HUDEP-2 (cell line): ENCODE results near the gene TUBA3E.
"Not testable (repeated sequence)": the region's sequence is repeated elsewhere in the genome, so short reads cannot be mapped to it uniquely, and the experiment has no call there.

ENCODE experiments used
- DNase-seq, 76 experiments: peaks; one replicate each; lab custom pipeline; 2025; ENCODE audit not compliant: unreplicated experiment in 76 of 76; lab: John Stamatoyannopoulos, UW

The TUBA3E gene

GRCh38 chr2:130198343-130198742 is at the start of gene TUBA3E:
TSS of gene TUBA3E (minus strand) at chr2:130198439. CDS start at chr2:130198360, 79 bp downstream.
- DNase-seq = no peak

GRCh38 chr2:130246430-130246829 is 48.2 kb upstream of the TUBA3E start:
- DNase-seq = no peak

GRCh38 chr2:130245976-130246375 is 47.7 kb upstream of the TUBA3E start:
- DNase-seq = no peak

- no peak for DNase-seq
Observed at GRCh38 chr2:130243359-130243758, 45.1 kb upstream of the TUBA3E start.

- DNase-seq = no peak
Observed at GRCh38 chr2:130241041-130241707, 42.9 kb upstream of the TUBA3E start.

GRCh38 chr2:130239581-130239980 is 41.3 kb upstream of the TUBA3E start:
- DNase-seq = not testable (repeated sequence)

GRCh38 chr2:130233066-130233465 is 34.8 kb upstream of the TUBA3E start:
- DNase-seq = not testable (repeated sequence)

- no peak for DNase-seq
Observed at GRCh38 chr2:130231656-130232055, 33.4 kb upstream of the TUBA3E start.

- not testable (repeated sequence) for DNase-seq
Observed at GRCh38 chr2:130230907-130231306, 32.7 kb upstream of the TUBA3E start.

- not testable (repeated sequence) for DNase-seq
Observed at GRCh38 chr2:130230376-130230775, 32.1 kb upstream of the TUBA3E start.

- DNase-seq = peak in 1 of 76 experiments; percentile 2
Observed at GRCh38 chr2:130229161-130229510, 30.9 kb upstream of the TUBA3E start.

- not testable (repeated sequence) for DNase-seq
Observed at GRCh38 chr2:130228467-130229160, 30.4 kb upstream of the TUBA3E start.

- DNase-seq = not testable (repeated sequence)
Observed at GRCh38 chr2:130228005-130228404, 29.8 kb upstream of the TUBA3E start.

GRCh38 chr2:130222523-130222922 is 24.3 kb upstream of the TUBA3E start:
- DNase-seq = not testable (repeated sequence)

GRCh38 chr2:130220505-130220904 is 22.3 kb upstream of the TUBA3E start:
- DNase-seq = not testable (repeated sequence)

- not testable (repeated sequence) for DNase-seq
Observed at GRCh38 chr2:130219147-130219546, 20.9 kb upstream of the TUBA3E start.

GRCh38 chr2:130207051-130207450 is 8.8 kb upstream of the TUBA3E start:
- DNase-seq = not testable (repeated sequence)

GRCh38 chr2:130203150-130203549 is 4.9 kb upstream of the TUBA3E start:
- DNase-seq = peak in 12 of 76 experiments; percentile 3 to 57 (median 13)

GRCh38 chr2:130202518-130202917 is 4.3 kb upstream of the TUBA3E start:
- DNase-seq = peak in 68 of 76 experiments; percentile 6 to 89 (median 59)

GRCh38 chr2:130196052-130196451 is 2.2 kb downstream of the TUBA3E start:
- DNase-seq = not testable (repeated sequence)

- DNase-seq = not testable (repeated sequence)
Observed at GRCh38 chr2:130195089-130195635, 3.1 kb downstream of the TUBA3E start.

- not testable (repeated sequence) for DNase-seq
Observed at GRCh38 chr2:130193824-130194223, 4.4 kb downstream of the TUBA3E start.
